ENCODE data around the gene NPHP4.

GRCh38 chr1:6008696-6009095 lies 16.5 kb upstream of the NPHP4 start:
- TF ChIP-seq HDAC6 (IDR thresholded peaks at IDR 0.05; ENCODE audit: low read depth, low read length) (no peak), NFRKB (IDR thresholded peaks at IDR 0.05; ENCODE audit: low read depth) (no peak), POLR2AphosphoS5 (IDR thresholded peaks at IDR 0.05; ENCODE audit: control insufficient read depth, insufficient read depth, low read depth, low read length) (no peak), POLR2A (conservative IDR thresholded peaks at IDR 0.05) (no peak), MAFK (IDR thresholded peaks at IDR 0.05; ENCODE audit: low read length) (no peak), LCOR (CRISPR knock-in tag; IDR thresholded peaks at IDR 0.05) (no peak), TEAD1 (CRISPR knock-in tag; IDR thresholded peaks at IDR 0.05) (no peak)
- TF ChIP-seq, protein P1, sequence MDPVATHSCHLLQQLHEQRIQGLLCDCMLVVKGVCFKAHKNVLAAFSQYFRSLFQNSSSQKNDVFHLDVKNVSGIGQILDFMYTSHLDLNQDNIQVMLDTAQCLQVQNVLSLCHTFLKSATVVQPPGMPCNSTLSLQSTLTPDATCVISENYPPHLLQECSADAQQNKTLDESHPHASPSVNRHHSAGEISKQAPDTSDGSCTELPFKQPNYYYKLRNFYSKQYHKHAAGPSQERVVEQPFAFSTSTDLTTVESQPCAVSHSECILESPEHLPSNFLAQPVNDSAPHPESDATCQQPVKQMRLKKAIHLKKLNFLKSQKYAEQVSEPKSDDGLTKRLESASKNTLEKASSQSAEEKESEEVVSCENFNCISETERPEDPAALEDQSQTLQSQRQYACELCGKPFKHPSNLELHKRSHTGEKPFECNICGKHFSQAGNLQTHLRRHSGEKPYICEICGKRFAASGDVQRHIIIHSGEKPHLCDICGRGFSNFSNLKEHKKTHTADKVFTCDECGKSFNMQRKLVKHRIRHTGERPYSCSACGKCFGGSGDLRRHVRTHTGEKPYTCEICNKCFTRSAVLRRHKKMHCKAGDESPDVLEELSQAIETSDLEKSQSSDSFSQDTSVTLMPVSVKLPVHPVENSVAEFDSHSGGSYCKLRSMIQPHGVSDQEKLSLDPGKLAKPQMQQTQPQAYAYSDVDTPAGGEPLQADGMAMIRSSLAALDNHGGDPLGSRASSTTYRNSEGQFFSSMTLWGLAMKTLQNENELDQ (CRISPR knock-in tag; IDR thresholded peaks at IDR 0.05; ENCODE audit: borderline replicate concordance) = no peak
